ENCODE results near the gene MAGEB6.

GRCh38 chrX:26203561-26203960, 11.3 kb downstream of the MAGEB6 start:
- TF ChIP-seq REST (IDR thresholded peaks at IDR 0.05; ENCODE audit: insufficient read depth in 1 of 2, low read depth in 2 of 2, low read length in 2 of 2) (no peak), POLR2AphosphoS5 (IDR thresholded peaks at IDR 0.05; ENCODE audit: low read depth, low read length) (no peak), TAF1 (IDR thresholded peaks at IDR 0.05; ENCODE audit: borderline replicate concordance, insufficient read depth, low read length) (no peak), SIN3A (IDR thresholded peaks at IDR 0.05; ENCODE audit: borderline replicate concordance, insufficient read depth, low read length) (no peak), FOXP2 (optimal IDR thresholded peaks at IDR 0.05; ENCODE audit: borderline replicate concordance, extremely low read depth, extremely low read length, insufficient read depth) (no peak)

All from PFSK-1 (cell line).